Activated naive CD4-positive, alpha-beta T cell treated with anti-CD3 and anti-CD28 coated beads, Interleukin-2, amount 50 U/mL, for 16 hours (primary cell): ENCODE measurements around the gene TLK1.

Experiments used
- DNase-seq: peaks from one replicate; pipeline ENCODE4 v3.0.0-alpha.2; 2020

Gene TLK1

GRCh38 chr2:171160119-171160955, at the start of gene TLK1:
TLK1 (minus strand) TSS chr2:171160893; CDS start chr2:171160428, 465 bp downstream.
- peak; percentile 80 for DNase-seq

- no peak for DNase-seq
These were observed 49.6 kb upstream of the TLK1 start for GRCh38 chr2:171210216-171210863.

GRCh38 chr2:171208657-171209056, 48.0 kb upstream of the TLK1 start:
- DNase-seq = no peak

- DNase-seq = no peak
These were observed 45.9 kb upstream of the TLK1 start for GRCh38 chr2:171206422-171207115.

- DNase-seq = no peak
These were observed 44.9 kb upstream of the TLK1 start for GRCh38 chr2:171205551-171205950.

- no peak for DNase-seq
These were observed 41.1 kb upstream of the TLK1 start for GRCh38 chr2:171201767-171202166.

- no peak for DNase-seq
These were observed 40.6 kb upstream of the TLK1 start for GRCh38 chr2:171201271-171201670.

- no peak for DNase-seq
These were observed 39.8 kb upstream of the TLK1 start for GRCh38 chr2:171200469-171200868.

GRCh38 chr2:171191021-171191420, 30.3 kb upstream of the TLK1 start:
- DNase-seq = no peak

- no peak for DNase-seq
These were observed 27.1 kb upstream of the TLK1 start for GRCh38 chr2:171187819-171188218.

GRCh38 chr2:171187177-171187576, 26.5 kb upstream of the TLK1 start:
- DNase-seq = no peak

- DNase-seq = no peak
These were observed 25.2 kb upstream of the TLK1 start for GRCh38 chr2:171185941-171186340.

GRCh38 chr2:171185165-171185818, 24.6 kb upstream of the TLK1 start:
- DNase-seq = no peak

- DNase-seq = no peak
These were observed 20.7 kb upstream of the TLK1 start for GRCh38 chr2:171181064-171182049.

GRCh38 chr2:171180229-171180930, 19.7 kb upstream of the TLK1 start:
- DNase-seq = no peak

GRCh38 chr2:171178993-171179392, 18.3 kb upstream of the TLK1 start:
- DNase-seq = no peak

GRCh38 chr2:171176516-171176915, 15.8 kb upstream of the TLK1 start:
- no peak for DNase-seq

- no peak for DNase-seq
These were observed 13.4 kb upstream of the TLK1 start for GRCh38 chr2:171174075-171174474.

- DNase-seq = peak; percentile 16
These were observed 12.4 kb upstream of the TLK1 start for GRCh38 chr2:171173087-171173486.

- DNase-seq = no peak
These were observed 11.1 kb upstream of the TLK1 start for GRCh38 chr2:171171808-171172207.

- DNase-seq = no peak
These were observed 9.1 kb upstream of the TLK1 start for GRCh38 chr2:171169839-171170238.
